Liver (tissue), 9 donors: Measurements from ENCODE around the gene UNC5A. TPM values are rescaled to one million over a fixed set of nuclear protein-coding genes. Genes with fewer than 3 reads are reported as not detected.

ENCODE experiments used
- DNase-seq: peaks from one replicate; pipeline ENCODE4 v3.0.0-alpha.2; 2017; ENCODE audit warnings: low spot score
- H3K27ac ChIP-seq, 2 donors: one replicate each; pipeline ENCODE4 v1.7.0; 2013; ENCODE audit warnings: inconsistent platforms in 2 of 2, low read length in 2 of 2, control low read depth in 1 of 2, low read depth in 1 of 2, mild to moderate bottlenecking in 1 of 2
- H3K27me3 ChIP-seq, 4 donors: one replicate each; pipeline versions ENCODE4 v1.6.1 to v1.7.0; 2013; ENCODE audit warnings: low read length in 3 of 4, inconsistent platforms in 1 of 4, mild to moderate bottlenecking in 1 of 4, moderate library complexity in 1 of 4; ENCODE audit not compliant: control insufficient read depth in 4 of 4, insufficient read depth in 4 of 4
- H3K36me3 ChIP-seq, 4 donors: one replicate each; pipeline versions ENCODE4 v1.6.1 to v1.7.0; 2013; ENCODE audit warnings: low read length in 3 of 4, mild to moderate bottlenecking in 3 of 4, low read depth in 1 of 4, moderate library complexity in 1 of 4; ENCODE audit not compliant: control insufficient read depth in 4 of 4, insufficient read depth in 3 of 4
- H3K4me1 ChIP-seq, 4 donors: one replicate each; pipeline versions ENCODE4 v1.6.1 to v1.7.0; 2013; ENCODE audit warnings: low read length in 3 of 4, mild to moderate bottlenecking in 3 of 4, moderate library complexity in 1 of 4; ENCODE audit not compliant: control insufficient read depth in 4 of 4, insufficient read depth in 4 of 4
- H3K4me3 ChIP-seq, 3 donors: one replicate each; pipeline versions ENCODE4 v1.6.1 to v1.7.0; 2013; ENCODE audit warnings: low read length in 3 of 3, control low read depth in 1 of 3, low read depth in 1 of 3, mild to moderate bottlenecking in 1 of 3
- H3K9ac ChIP-seq, 2 donors: one replicate each; pipeline ENCODE4 v1.7.0; 2013; ENCODE audit warnings: low read length in 2 of 2, mild to moderate bottlenecking in 2 of 2, moderate library complexity in 2 of 2, control low read depth in 1 of 2, low read depth in 1 of 2
- H3K9me3 ChIP-seq, 4 donors: one replicate each; pipeline versions ENCODE4 v1.6.1 to v1.7.0; 2013; ENCODE audit warnings: low read length in 3 of 4; ENCODE audit not compliant: control insufficient read depth in 4 of 4
- ATF3 ChIP-seq: IDR thresholded peaks from 2 replicates; pipeline ENCODE4 v1.6.1; 2016; ENCODE audit warnings: antibody characterized with exemption
- FOXA1 ChIP-seq: IDR thresholded peaks from 2 replicates; pipeline ENCODE4 v1.6.1; 2016; ENCODE audit warnings: antibody characterized with exemption
- FOXA2 ChIP-seq: IDR thresholded peaks from 2 replicates; pipeline ENCODE4 v1.6.1; 2016; ENCODE audit warnings: antibody characterized with exemption
- GABPA ChIP-seq, 2 donors: IDR thresholded peaks in 1 of 2; conservative IDR thresholded peaks in 1 of 2; 2 replicates each; pipeline ENCODE4 v1.6.1; 2016; ENCODE audit warnings: antibody characterized with exemption in 2 of 2, mild to moderate bottlenecking in 1 of 2, moderate library complexity in 1 of 2
- HNF4A ChIP-seq, 2 donors: conservative IDR thresholded peaks; 2 replicates each; pipeline ENCODE4 v1.6.1; 2016; ENCODE audit warnings: antibody characterized with exemption in 2 of 2, mild to moderate bottlenecking in 2 of 2
- HNF4G ChIP-seq: IDR thresholded peaks from 2 replicates; pipeline ENCODE4 v1.6.1; 2016; ENCODE audit warnings: antibody characterized with exemption
- JUND ChIP-seq, 2 donors: IDR thresholded peaks; 2 replicates each; pipeline ENCODE4 v1.6.1; 2016; ENCODE audit warnings: antibody characterized with exemption in 2 of 2
- NR2F2 ChIP-seq: IDR thresholded peaks from 2 replicates; pipeline ENCODE4 v1.6.1; 2016; ENCODE audit warnings: antibody characterized with exemption
- RAD21 ChIP-seq, 2 donors: IDR thresholded peaks; 2 replicates each; pipeline ENCODE4 v1.6.1; 2016; ENCODE audit warnings: antibody characterized with exemption in 2 of 2, mild to moderate bottlenecking in 2 of 2
- RXRA ChIP-seq, 2 donors: IDR thresholded peaks; 2 replicates each; pipeline ENCODE4 v1.6.1; 2017 to 2018; ENCODE audit warnings: antibody characterized with exemption in 2 of 2, mild to moderate bottlenecking in 1 of 2
- SP1 ChIP-seq: IDR thresholded peaks from 2 replicates; pipeline ENCODE4 v1.6.1; 2018; ENCODE audit warnings: antibody characterized with exemption, mild to moderate bottlenecking
- TAF1 ChIP-seq: conservative IDR thresholded peaks from 2 replicates; pipeline ENCODE4 v1.6.1; 2016; ENCODE audit warnings: antibody characterized with exemption, mild to moderate bottlenecking
- YY1 ChIP-seq: IDR thresholded peaks from 2 replicates; pipeline ENCODE4 v1.6.1; 2016; ENCODE audit warnings: antibody characterized with exemption, mild to moderate bottlenecking
- WGBS: extraction: QIAGEN DNeasy Blood & Tissue Kit; methylation state at CpG from one replicate; pipeline ENCODE4 v1.1.7; 2013; 5-methylcytosine and 5-hydroxymethylcytosine counted together
- polyA plus RNA-seq, 2 donors: library from polyadenylated mRNA; stranded (reverse) in 1 of 2; unstranded in 1 of 2; fragments of 200-250 nt in 1 of 2; fragments of >200 nt in 1 of 2; fragmentation: Nextera tagmentation in 1 of 2; extraction: Ambion mirVana in 1 of 2; gene quantifications; one replicate each; pipeline versions ENCODE4 v1.2.1 to v1.2.3, GENCODE V29; 2013 to 2015
- total RNA-seq, 2 donors: library from RNA; depleted of rRNA; stranded (reverse); fragments of >200 nt; gene quantifications; one replicate each; pipeline ENCODE4 v1.2.3, GENCODE V29; 2014
- TF ChIP-seq, protein P1 (sequence below): IDR thresholded peaks from 2 replicates; pipeline ENCODE4 v1.6.1; 2016; ENCODE audit warnings: antibody characterized with exemption
- TF ChIP-seq, protein P2 (sequence below): IDR thresholded peaks from 2 replicates; pipeline ENCODE4 v1.6.1; 2016; ENCODE audit warnings: antibody characterized with exemption, mild to moderate bottlenecking
- donor health status: healthy.
- donor health status: healthy.
- donor health status: healthy.
- donor health status: healthy.
- donor health status: healthy.

Gene UNC5A
- total and polyA plus RNA-seq, 4 donors = under 0.01 to 0.07 (median 0.03) TPM; not detected in 1

DNA sequence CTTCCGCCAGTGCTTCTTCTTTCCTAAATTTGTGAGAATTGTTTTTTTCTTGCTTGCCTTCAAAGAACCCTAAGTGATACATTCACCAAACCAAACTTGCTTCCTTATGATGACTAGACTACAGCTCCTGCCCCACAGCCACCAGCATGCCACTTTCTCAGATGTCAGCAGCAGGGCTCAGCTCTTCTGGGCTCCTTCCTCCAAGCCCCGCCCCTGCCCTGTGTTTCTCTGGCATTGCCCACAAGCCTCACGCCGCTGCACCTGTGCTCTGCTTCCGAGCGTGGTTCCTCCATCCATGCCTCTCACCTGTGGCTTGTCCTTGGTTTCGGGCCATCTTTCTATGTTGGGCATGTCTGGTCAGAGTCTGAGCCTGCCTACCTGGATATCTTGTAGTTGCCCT, 10.6 kb downstream of the UNC5A start (continued):
- TF ChIP-seq, protein P1, sequence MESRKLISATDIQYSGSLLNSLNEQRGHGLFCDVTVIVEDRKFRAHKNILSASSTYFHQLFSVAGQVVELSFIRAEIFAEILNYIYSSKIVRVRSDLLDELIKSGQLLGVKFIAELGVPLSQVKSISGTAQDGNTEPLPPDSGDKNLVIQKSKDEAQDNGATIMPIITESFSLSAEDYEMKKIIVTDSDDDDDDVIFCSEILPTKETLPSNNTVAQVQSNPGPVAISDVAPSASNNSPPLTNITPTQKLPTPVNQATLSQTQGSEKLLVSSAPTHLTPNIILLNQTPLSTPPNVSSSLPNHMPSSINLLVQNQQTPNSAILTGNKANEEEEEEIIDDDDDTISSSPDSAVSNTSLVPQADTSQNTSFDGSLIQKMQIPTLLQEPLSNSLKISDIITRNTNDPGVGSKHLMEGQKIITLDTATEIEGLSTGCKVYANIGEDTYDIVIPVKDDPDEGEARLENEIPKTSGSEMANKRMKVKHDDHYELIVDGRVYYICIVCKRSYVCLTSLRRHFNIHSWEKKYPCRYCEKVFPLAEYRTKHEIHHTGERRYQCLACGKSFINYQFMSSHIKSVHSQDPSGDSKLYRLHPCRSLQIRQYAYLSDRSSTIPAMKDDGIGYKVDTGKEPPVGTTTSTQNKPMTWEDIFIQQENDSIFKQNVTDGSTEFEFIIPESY = no peak
- no peak for TF ChIP-seq RXRA (IDR thresholded peaks at IDR 0.05)
- TF ChIP-seq YY1 = no peak
- TF ChIP-seq HNF4G = no peak
- TF ChIP-seq TAF1 = no peak

- TF ChIP-seq SP1 (no peak), GABPA (IDR thresholded peaks at IDR 0.05 in 1 of 2, conservative IDR thresholded peaks at IDR 0.05 in 1 of 2) (no peak), RAD21 (IDR thresholded peaks at IDR 0.05) (no peak), FOXA1 (no peak), ATF3 (no peak), FOXA2 (no peak), HNF4G (no peak), YY1 (no peak), NR2F2 (no peak), HNF4A (conservative IDR thresholded peaks at IDR 0.05) (no peak), JUND (IDR thresholded peaks at IDR 0.05) (no peak)
- TF ChIP-seq, protein P2, sequence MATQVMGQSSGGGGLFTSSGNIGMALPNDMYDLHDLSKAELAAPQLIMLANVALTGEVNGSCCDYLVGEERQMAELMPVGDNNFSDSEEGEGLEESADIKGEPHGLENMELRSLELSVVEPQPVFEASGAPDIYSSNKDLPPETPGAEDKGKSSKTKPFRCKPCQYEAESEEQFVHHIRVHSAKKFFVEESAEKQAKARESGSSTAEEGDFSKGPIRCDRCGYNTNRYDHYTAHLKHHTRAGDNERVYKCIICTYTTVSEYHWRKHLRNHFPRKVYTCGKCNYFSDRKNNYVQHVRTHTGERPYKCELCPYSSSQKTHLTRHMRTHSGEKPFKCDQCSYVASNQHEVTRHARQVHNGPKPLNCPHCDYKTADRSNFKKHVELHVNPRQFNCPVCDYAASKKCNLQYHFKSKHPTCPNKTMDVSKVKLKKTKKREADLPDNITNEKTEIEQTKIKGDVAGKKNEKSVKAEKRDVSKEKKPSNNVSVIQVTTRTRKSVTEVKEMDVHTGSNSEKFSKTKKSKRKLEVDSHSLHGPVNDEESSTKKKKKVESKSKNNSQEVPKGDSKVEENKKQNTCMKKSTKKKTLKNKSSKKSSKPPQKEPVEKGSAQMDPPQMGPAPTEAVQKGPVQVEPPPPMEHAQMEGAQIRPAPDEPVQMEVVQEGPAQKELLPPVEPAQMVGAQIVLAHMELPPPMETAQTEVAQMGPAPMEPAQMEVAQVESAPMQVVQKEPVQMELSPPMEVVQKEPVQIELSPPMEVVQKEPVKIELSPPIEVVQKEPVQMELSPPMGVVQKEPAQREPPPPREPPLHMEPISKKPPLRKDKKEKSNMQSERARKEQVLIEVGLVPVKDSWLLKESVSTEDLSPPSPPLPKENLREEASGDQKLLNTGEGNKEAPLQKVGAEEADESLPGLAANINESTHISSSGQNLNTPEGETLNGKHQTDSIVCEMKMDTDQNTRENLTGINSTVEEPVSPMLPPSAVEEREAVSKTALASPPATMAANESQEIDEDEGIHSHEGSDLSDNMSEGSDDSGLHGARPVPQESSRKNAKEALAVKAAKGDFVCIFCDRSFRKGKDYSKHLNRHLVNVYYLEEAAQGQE = no peak
- TF ChIP-seq, protein P1 = no peak
- peaks cover 0 to 7% (median 3%) of the 10 kb centered on the region in 4 donors for H3K27me3 ChIP-seq
- no peak overlapping the region for H3K4me3 ChIP-seq
- 90% methylated on average over 6 of the region's 6 CpGs for WGBS
- no peaks in the 10 kb centered on the region for H3K9me3 ChIP-seq
- no peaks in the 10 kb centered on the region for H3K36me3 ChIP-seq
- peaks cover 0 to 5% (median 0%) of the 10 kb centered on the region in 4 donors for H3K4me1 ChIP-seq
- no peak overlapping the region for H3K27ac ChIP-seq
- no peak overlapping the region for H3K9ac ChIP-seq
- DNase-seq = no peak
These were observed 11.1 kb downstream of the UNC5A start for GRCh38 chr5:176821441-176821840.
